ENCODE data around the gene ZNF148.
A peak's percentile ranks its signal among the peaks of the same experiment; 100 is the strongest.

The ZNF148 gene

DNA sequence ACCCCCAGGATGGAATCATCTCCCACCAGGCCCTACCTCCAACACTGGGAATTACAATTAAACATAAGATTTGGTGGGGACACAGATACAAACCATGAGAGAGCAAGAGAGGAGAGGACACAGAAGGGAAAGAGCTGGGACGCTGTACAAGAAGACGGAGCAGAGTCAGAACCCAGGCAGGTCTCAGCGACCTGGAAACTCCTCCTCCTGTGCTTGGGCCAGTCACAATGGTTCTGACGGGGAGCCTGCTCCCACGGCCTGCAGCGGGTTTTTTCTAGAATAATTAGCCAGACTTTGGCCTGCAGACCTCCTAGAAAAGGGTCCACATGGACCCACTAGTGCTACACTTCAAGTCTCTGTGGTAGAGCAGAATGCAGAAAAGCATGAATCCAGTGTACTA lies 168.2 kb downstream of the ZNF148 start:
- Histone ChIP-seq H4K20me1 (ENCODE audit: insufficient read depth) (no peaks in the 10 kb centered on the region), H3K4me2 (no peak overlapping the region), H3K4me3 (IDR thresholded peaks at IDR 0.05; ENCODE audit: insufficient read depth, low read depth, low read length) (no peak overlapping the region), H3K79me2 (ENCODE audit: insufficient read depth, low read depth) (no peaks in the 10 kb centered on the region), H3K27me3 (ENCODE audit: insufficient read depth, low read depth) (no peaks in the 10 kb centered on the region), H3K9ac (no peak overlapping the region), H3K4me1 (ENCODE audit: low read depth, poor library complexity, severe bottlenecking) (no peaks in the 10 kb centered on the region), H2AFZ (ENCODE audit: low read depth) (no peak overlapping the region), H3K27ac (no peak overlapping the region), H3K36me3 (ENCODE audit: insufficient read depth) (no peaks in the 10 kb centered on the region)
- TF ChIP-seq, protein P1, sequence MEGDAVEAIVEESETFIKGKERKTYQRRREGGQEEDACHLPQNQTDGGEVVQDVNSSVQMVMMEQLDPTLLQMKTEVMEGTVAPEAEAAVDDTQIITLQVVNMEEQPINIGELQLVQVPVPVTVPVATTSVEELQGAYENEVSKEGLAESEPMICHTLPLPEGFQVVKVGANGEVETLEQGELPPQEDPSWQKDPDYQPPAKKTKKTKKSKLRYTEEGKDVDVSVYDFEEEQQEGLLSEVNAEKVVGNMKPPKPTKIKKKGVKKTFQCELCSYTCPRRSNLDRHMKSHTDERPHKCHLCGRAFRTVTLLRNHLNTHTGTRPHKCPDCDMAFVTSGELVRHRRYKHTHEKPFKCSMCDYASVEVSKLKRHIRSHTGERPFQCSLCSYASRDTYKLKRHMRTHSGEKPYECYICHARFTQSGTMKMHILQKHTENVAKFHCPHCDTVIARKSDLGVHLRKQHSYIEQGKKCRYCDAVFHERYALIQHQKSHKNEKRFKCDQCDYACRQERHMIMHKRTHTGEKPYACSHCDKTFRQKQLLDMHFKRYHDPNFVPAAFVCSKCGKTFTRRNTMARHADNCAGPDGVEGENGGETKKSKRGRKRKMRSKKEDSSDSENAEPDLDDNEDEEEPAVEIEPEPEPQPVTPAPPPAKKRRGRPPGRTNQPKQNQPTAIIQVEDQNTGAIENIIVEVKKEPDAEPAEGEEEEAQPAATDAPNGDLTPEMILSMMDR (conservative IDR thresholded peaks at IDR 0.05; ENCODE audit: low read depth, low read length): no peak

DNA sequence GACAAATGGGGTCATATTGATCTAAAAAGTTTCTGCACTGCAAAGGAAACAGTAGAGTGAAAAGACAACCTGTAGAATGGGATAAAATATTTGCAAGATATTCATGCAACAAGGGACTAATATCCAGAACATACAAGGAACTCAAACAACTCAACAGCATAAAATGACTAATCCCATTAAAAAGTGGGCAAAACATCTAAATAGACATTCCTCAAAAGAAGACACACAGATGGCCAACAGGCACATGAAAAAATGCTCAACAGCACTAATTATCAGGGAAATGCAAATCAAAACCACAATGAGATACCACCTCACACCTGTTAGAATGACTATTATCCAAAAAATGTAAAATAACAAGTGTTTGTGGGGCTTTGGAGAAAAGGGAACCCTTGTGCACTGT lies 171.4 kb downstream of the ZNF148 start:
- Histone ChIP-seq H3K4me2 (no peak overlapping the region), H3K9ac (no peak overlapping the region), H3K36me3 (ENCODE audit: insufficient read depth) (no peaks in the 10 kb centered on the region), H4K20me1 (ENCODE audit: insufficient read depth) (no peaks in the 10 kb centered on the region), H3K27me3 (ENCODE audit: insufficient read depth, low read depth) (no peaks in the 10 kb centered on the region), H3K27ac (no peak overlapping the region), H3K79me2 (ENCODE audit: insufficient read depth, low read depth) (no peaks in the 10 kb centered on the region), H2AFZ (ENCODE audit: low read depth) (no peak overlapping the region), H3K4me3 (IDR thresholded peaks at IDR 0.05; ENCODE audit: insufficient read depth, low read depth, low read length) (no peak overlapping the region), H3K4me1 (ENCODE audit: low read depth, poor library complexity, severe bottlenecking) (no peaks in the 10 kb centered on the region)
- TF ChIP-seq, protein P1 (conservative IDR thresholded peaks at IDR 0.05; ENCODE audit: low read depth, low read length): no peak

DNA sequence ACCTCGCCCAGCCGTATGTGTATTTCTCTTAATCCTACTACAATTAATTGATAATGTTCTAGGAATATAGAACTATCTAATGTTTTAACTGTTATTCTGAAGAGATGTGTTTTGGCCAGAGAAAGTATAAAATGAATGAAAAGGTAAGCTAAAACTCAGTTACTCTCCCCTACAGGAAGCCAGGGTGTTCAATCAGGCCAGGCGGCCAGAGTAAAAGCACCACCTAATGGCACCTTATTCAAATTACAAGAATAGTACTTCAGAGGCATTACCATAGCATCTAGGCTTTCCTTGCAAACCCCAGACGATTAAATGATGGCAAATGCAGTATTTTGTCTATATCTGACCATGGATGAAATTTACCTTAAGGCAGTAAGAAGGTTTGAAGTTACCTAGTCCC lies 172.9 kb downstream of the ZNF148 start:
- H3K4me2 ChIP-seq: no peak overlapping the region
- no peak overlapping the region for H3K9ac ChIP-seq
- H3K4me1 ChIP-seq (ENCODE audit: low read depth, poor library complexity, severe bottlenecking): no peaks in the 10 kb centered on the region
- no peak overlapping the region for H2AFZ ChIP-seq (ENCODE audit: low read depth)
- no peaks in the 10 kb centered on the region for H3K79me2 ChIP-seq (ENCODE audit: insufficient read depth, low read depth)
- TF ChIP-seq, protein P1 (conservative IDR thresholded peaks at IDR 0.05; ENCODE audit: low read depth, low read length): 0 out of 2 replicates have a peak, but pooled peaks have one; percentile 15
- no peak overlapping the region for H3K27ac ChIP-seq
- H3K36me3 ChIP-seq (ENCODE audit: insufficient read depth): no peaks in the 10 kb centered on the region
- H3K4me3 ChIP-seq (IDR thresholded peaks at IDR 0.05; ENCODE audit: insufficient read depth, low read depth, low read length): no peak overlapping the region
- H3K27me3 ChIP-seq (ENCODE audit: insufficient read depth, low read depth): no peaks in the 10 kb centered on the region
- H4K20me1 ChIP-seq (ENCODE audit: insufficient read depth): no peaks in the 10 kb centered on the region

DNA sequence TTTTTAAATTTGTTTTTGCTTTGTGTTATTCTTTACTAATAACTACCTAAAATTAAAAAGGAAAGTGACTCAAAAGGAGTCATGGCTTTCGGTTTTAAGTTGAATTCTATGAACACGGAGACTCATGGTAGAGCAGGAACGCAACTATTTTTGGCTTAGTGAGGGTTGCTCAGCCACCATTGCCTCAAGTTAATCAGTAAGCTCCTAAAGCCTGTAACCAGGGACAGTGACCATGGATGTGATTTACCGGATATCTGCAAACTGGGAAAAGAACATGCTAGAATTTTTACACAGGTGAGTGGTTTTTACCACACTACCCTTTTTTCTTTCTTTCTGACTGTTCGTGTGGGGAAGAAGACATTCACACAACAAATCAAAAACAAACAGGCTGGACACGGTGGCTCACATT lies 174.4 kb downstream of the ZNF148 start:
- H2AFZ ChIP-seq (ENCODE audit: low read depth): no peak overlapping the region
- no peaks in the 10 kb centered on the region for H3K79me2 ChIP-seq (ENCODE audit: insufficient read depth, low read depth)

More for the DNA sequence above, 174.4 kb downstream of the ZNF148 start:
- Histone ChIP-seq H3K4me1 (ENCODE audit: low read depth, poor library complexity, severe bottlenecking) (no peaks in the 10 kb centered on the region), H3K27me3 (ENCODE audit: insufficient read depth, low read depth) (no peaks in the 10 kb centered on the region), H4K20me1 (ENCODE audit: insufficient read depth) (no peaks in the 10 kb centered on the region), H3K9ac (no peak overlapping the region), H3K4me2 (no peak overlapping the region), H3K36me3 (ENCODE audit: insufficient read depth) (no peaks in the 10 kb centered on the region), H3K27ac (no peak overlapping the region), H3K4me3 (IDR thresholded peaks at IDR 0.05; ENCODE audit: insufficient read depth, low read depth, low read length) (no peak overlapping the region)
- TF ChIP-seq, protein P1 (conservative IDR thresholded peaks at IDR 0.05; ENCODE audit: low read depth, low read length): no peak

Data from KMS-11 (cell line).